ENCODE data around the gene MECP2.
"Not testable (repeated sequence)": the region's sequence is repeated elsewhere in the genome, so short reads cannot be mapped to it uniquely, and the experiment has no call there.

MECP2 gene

GRCh38 chrX:154014429-154015380, 82.8 kb downstream of the MECP2 start:
- no peak for DNase-seq

GRCh38 chrX:154013614-154014360, 83.7 kb downstream of the MECP2 start:
- DNase-seq = peak; percentile 54 to 60

- no peak for DNase-seq
Observed at GRCh38 chrX:154013001-154013421, 84.5 kb downstream of the MECP2 start.

DNA sequence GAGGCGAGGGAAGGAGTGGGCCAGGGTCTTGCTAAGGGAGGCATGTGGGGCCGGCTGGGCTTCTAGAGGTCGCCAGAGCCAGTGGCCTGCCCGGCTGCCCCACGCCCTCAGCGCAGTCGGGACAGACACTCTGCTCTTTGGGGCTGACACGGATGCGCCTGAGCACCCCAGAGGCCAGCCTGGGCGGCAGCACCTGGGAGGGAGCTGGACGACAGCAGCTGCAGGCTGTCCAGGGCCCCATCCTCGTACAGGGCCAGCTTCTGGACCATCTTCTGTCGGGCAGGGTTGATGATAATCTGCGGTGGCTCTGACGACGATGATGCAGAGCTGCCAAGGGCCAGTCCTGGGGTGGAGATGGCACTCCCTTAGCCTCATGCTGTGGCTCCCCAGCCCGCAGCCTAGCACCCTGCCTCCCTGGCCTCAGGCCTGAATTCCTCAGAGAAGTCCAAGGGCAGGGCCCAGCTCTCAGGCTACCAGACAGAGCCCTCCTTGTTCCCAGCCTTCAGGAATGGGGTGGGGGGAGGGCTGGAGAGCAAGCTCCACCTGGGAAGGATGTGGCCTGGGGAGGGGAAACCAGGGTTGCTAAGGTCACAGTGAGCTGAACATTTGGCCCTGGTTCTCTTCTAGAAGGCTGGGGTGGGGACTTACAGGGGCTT, 85.1 kb downstream of the MECP2 start:
- DNase-seq = no peak

DNA sequence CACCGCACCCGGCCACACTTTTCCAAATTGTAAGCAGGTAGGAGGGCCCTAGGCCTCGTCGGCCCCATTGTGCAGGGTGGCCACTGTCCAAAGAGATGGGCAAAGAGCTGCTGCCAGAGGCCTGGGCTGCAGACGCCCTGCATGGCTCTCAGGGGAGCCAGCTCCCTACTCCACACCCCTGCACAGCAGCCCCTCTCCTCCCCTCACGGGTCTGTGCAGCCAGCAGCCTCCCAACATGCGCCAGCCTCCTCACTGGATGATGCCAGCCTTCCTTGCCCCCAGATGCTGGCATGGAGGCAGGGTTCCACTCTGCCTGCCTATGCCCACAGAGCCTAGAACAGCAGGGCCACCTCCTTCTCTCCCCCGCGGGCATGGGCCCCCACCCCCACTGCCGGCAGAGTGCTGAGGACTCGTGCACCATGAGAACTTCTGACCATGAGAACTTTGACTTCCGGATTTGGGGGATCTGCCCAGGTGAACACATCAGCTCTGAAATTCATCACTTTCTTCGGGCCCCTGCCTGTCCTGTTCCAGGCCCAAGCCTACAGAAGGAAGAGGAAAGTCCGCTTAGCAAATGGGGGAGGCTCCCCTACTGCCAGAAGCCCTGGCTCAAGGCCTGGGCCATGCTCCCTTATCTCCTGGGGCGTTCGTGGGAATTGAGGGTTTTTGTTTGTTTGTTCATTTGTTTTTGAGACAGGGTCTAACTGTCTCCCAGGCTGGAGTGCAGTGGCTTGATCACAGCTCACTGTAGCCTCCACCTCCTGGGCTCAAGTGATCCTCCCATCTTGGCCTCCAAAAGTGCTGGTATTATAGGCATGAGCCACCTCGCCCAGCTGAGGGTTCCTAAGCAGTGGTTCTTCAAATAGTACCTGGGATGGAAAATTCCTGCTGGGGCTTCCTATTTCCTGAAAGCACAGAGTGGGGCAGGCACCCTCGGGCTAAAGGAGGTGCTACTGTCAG, 85.9 kb downstream of the MECP2 start:
- no peak for DNase-seq

GRCh38 chrX:154010330-154011087, 87.0 kb downstream of the MECP2 start:
- DNase-seq = peak in 1 of 2 donors; percentile 55

- no peak for DNase-seq
Observed at GRCh38 chrX:154008521-154008920, 89.0 kb downstream of the MECP2 start.

DNA sequence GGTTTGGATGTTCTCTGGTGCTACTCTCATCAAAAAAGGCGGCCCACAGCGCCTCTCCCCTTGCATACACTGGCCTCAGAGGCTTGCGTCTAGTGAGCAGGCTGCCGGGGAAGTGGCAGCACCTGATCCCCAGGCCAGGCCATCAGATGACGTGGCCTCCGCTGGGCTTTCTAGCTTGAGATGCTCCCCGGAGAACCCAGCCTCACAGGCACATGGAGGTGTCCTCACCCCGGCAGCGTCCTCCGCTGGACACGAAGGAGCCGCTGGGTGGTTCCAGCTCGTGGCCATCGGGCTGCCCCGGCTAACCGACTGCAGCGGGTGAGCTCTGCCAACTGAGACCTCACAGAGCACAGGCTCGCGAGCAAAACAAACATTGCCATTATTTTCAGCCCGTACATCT, 90.6 kb downstream of the MECP2 start:
- DNase-seq = no peak

- DNase-seq = no peak
Observed at GRCh38 chrX:154004315-154004714, 93.2 kb downstream of the MECP2 start.

DNA sequence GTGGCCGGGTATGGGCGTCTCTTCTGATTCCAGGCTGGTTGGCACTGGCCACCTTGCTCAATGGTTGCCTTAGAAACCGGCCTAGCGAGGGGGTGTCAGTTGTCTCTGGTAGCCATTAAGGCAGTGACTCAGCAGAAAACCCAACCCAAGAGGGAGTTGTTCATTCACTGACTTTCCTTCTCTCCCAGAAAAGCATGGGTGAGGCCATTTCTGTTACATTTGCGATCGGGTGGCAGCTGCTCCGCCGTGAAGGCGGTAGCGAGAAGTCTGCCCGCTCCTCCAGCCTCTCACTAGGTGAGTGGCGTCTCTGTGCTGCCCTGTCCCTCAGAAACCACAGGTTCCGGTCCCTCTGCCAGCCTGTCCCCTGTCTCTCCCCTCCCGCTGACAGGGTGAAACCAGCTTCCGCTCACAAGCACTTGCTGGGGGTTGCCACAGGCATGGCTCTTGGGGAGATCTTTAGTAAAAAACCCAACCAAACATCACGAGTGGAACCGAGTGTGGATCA, 95.2 kb downstream of the MECP2 start:
- peak; percentile 65 to 73 for DNase-seq

DNA sequence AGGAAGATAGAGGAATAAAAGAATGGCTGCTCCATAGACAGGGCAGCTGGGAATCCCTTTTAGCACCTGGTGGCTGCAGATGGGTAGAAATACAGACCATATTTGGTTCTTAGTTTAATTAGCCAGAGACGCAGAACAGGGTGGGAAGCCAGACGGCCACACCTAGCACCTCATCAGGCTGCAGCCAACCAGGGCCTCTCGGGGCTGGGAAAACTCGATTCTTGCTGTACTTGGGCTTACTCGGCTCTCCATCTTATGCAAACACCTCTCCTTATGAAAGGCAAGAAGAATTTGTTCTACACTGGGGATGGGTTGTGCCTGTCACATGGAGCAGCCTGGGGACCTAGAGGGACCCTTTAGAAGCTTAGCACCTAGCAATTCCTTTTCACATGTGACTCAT, 97.5 kb downstream of the MECP2 start:
- no peak for DNase-seq

DNA sequence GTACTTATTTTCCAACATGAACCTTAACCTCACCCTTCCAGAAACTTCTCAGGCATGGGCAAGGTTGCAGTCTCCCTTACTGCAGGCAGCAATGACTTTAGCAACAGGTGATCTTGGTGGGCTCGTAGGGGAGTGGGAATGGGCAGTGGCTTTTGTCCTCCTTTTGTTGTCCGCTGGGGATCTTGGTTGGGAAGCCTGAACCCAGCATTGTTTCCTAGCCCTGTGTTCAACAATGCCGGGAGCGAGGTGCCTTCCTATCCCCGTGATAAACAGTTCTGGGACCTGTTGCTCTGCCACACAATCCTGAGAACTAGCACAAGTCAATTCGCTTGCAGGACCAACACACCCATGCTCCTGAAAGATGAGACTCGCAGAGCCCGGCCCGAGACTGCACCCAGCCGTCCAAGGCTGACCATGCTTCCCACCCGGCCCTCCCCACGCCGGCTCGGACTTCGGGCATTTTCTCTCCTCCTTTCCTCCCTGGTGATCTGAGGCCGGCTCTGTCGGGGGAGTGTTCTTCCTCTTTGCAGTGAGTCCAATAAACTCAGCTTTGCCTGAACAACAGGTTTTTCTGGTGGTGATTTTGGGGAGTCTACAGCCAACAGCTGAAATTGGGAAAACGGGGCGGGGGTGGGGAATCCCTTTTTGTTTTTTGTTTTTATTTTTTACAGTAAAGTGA, 98.0 kb downstream of the MECP2 start:
- no peak for DNase-seq

DNA sequence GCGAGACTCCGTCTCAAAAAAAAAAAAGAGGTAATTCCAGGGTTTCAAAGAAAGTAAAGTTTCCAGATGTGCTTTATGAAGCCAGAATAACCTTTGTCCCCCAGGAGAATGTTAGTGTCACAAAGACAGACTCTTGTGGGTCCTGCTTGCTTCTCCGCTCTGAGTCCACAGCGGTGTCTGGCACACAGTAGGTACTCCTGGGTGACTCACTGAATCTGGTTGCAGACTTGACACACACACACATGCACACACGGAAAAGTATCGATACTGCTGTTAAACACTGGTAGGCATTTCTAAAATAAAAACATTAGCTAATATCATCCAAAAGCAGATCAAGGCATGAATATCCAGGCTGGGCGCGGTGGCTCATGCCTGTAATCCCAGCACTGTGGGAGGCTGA, 102.0 kb downstream of the MECP2 start:
- no peak for DNase-seq

DNA sequence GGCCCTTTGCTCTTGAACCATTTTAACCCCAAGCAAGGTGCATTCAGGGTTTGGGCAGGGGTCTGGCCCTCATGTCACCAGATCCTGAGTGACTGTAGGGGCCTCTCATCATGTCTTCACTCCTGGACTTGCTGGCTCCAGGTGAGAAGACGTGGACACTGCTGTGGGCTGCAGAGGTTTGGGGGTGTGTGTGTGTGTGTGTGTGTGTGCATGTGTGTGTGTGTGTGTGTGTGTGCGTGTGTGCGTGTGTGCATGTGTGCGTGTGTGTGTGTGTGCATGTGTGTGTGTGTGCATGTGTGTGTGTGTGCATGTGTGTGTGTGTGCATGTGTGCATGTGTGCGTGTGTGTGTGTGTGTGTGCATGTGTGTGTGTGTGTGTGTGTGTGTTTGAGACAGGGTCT, 103.1 kb downstream of the MECP2 start:
- DNase-seq = not testable (repeated sequence)

DNA sequence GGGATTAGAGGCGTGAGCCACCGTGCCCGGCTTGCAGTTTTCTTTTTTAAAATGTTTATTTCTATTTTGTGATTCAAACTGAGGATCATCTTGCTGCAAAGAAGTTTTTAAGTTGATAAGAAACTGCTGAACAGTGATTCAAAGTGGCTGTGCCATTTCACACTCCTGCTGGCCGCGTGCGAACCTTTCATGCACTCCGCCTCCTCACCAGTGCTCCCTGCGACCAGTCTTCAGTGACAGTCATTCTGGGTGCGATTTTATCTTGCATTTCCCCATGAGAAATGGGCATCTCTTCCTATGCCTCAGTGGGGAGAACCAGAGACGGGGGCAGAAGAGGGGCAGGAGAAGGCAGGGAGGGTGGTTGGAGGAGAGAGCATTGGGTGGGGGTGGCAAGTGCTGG, 103.5 kb downstream of the MECP2 start:
- no peak for DNase-seq

DNA sequence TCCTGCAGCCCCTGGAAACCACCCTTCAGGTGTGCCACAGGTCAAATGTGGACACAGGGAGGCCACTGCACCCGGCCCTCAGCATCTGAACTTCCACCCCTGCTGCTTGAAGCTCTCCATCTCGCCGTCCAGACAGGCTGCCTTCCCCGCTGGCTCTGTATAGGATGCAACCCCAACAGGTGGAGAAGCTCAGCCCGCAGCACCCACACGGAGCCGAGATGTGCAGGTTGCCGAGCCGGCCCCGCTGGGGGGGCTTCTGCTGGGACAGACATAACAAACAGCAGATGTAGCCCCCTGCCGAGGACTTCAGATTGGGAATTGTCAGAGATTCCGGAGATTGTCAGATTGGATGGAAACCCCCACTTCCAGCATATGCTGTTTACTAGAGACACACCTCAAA, 104.4 kb downstream of the MECP2 start:
- no peak for DNase-seq

DNA sequence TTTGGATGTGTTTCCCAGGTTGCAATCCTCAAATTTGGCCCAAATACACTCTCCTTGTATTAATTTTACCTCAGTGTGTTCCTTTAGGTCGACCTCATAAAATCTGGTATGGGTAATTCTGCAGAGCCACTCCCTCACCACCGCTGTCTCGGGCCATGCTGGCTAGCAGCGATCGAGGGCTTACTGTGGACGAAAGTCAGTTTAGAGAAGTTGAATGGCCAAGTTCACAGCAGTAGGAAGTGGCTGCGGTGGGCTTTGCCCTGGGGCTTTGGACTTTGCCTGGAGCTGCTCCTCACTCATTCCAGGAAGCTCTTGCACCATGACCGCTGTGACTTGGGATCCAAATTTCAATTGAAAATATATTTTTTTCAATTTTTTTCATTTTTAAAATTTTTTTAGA, 105.3 kb downstream of the MECP2 start:
- DNase-seq = no peak

DNA sequence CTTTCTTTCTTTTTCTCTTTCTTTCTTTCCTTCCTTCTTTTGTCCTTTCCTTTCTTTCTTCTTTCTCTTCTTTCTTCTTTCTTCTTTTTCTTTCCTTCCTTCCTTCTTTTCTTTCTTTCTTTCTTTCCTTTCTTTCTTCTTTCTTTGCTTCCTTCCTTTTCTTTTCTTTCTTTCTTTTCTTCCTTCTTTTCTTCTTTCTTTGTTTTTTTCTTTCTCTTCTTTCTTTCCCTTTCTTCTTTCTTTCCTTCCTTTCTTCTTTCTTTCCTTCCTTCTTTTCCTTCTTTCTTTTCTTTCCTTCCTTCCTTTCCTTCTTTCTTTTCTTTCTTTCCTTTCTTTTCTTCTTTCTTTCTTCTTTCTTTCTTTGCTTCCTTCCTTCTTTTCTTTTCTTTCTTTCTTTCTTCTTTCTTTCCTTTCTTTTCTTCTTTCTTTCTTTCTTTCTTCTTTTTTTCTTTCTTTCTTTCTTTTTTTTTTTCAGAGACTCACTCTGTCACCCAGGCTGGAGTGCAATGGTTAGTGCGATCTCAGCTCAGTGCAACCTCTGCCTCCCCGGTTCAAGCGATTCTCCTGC, 106.4 kb downstream of the MECP2 start:
- no peak for DNase-seq

DNA sequence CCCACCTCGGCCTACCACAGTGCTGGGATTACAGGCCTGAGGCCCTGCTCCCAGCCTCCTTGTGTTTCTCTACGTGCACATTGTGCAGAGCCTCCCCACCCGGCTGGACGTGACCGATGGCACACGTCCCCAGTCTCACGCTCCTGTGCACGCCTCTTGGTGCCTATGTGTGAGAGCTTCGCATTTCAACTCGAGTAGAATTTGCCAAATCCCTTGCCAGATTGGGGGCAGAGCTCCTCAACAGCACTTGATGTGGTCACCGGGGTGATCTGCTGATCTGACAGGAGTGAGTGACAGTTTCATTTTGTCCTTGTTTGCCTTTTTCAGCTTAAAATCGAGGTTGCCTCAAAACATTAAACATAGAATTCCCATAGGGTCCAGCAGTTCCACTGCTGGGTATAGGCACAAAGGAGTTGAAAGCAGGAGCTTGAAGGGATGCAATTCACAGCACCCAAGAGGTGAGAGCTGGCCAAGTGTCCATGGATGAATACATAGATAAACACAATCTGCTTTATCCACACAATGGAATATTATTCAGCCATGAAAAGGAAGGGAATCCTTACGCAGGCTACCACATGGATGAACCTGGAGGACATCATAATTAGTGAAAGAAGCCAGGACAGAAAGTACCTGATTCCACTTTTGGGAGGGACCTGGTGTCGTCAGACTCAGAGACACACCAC, 107.4 kb downstream of the MECP2 start:
- DNase-seq = no peak

DNA sequence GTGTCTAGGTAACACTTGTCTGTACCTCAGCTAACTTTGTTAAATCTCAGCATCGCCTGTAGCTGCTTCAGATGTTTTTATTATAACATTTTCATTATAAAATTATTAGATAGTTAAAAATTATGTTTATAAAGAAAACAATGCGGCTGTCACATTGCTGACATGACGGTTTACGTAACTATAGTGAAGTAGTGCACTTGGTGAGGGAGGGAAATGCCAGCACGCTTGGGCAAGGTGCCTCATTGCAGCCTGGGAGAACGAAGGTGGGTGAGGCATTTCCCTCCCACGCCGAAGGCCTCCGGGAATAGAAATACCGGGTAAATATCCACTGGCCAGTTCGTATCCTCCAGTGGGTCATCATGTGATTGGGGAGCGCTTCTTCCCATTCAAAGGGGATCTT, 109.0 kb downstream of the MECP2 start:
- DNase-seq = no peak

All from CD4-positive, alpha-beta T cell treated with Interleukin-4 for 1 hour (primary cell).